GM19238 (cell line): ENCODE data around the gene NLK.
"Not testable (repeated sequence)": the region's sequence is repeated elsewhere in the genome, so short reads cannot be mapped to it uniquely, and the experiment has no call there.

Experiments used
- DNase-seq: peaks from one replicate; pipeline ENCODE4 v3.0.0; 2011; ENCODE audit warnings: low spot score; ENCODE audit not compliant: insufficient read length

Gene NLK

GRCh38 chr17:28191018-28191417, 148.5 kb downstream of the NLK start:
- no peak for DNase-seq

- no peak for DNase-seq
Measured at GRCh38 chr17:28193241-28193640, 150.8 kb downstream of the NLK start.

GRCh38 chr17:28194382-28194781, 151.9 kb downstream of the NLK start:
- DNase-seq = no peak

GRCh38 chr17:28196636-28197035, 154.2 kb downstream of the NLK start:
- DNase-seq = no peak

- no peak for DNase-seq
Measured at GRCh38 chr17:28199115-28199514, 156.6 kb downstream of the NLK start.

- no peak for DNase-seq
Measured at GRCh38 chr17:28199728-28200127, 157.3 kb downstream of the NLK start.

- DNase-seq = no peak
Measured at GRCh38 chr17:28201315-28201714, 158.8 kb downstream of the NLK start.

- no peak for DNase-seq
Measured at GRCh38 chr17:28204244-28204643, 161.8 kb downstream of the NLK start.

GRCh38 chr17:28204751-28205150, 162.3 kb downstream of the NLK start:
- no peak for DNase-seq

- no peak for DNase-seq
Measured at GRCh38 chr17:28206292-28206691, 163.8 kb downstream of the NLK start.

GRCh38 chr17:28211811-28212210, 169.3 kb downstream of the NLK start:
- no peak for DNase-seq

GRCh38 chr17:28213578-28213977, 171.1 kb downstream of the NLK start:
- DNase-seq = not testable (repeated sequence)

GRCh38 chr17:28216052-28216451, 173.6 kb downstream of the NLK start:
- DNase-seq = no peak

GRCh38 chr17:28216528-28216927, 174.1 kb downstream of the NLK start:
- no peak for DNase-seq

GRCh38 chr17:28219771-28220170, 177.3 kb downstream of the NLK start:
- DNase-seq = no peak

GRCh38 chr17:28221751-28222414, 179.4 kb downstream of the NLK start:
- DNase-seq = no peak

- DNase-seq = no peak
Measured at GRCh38 chr17:28225271-28225670, 182.8 kb downstream of the NLK start.

GRCh38 chr17:28225867-28226266, 183.4 kb downstream of the NLK start:
- no peak for DNase-seq

GRCh38 chr17:28226563-28227315, 184.3 kb downstream of the NLK start:
- DNase-seq = no peak

- DNase-seq = no peak
Measured at GRCh38 chr17:28227316-28228108, 185.0 kb downstream of the NLK start.

GRCh38 chr17:28228109-28228840, 185.8 kb downstream of the NLK start:
- DNase-seq = no peak
